Natural killer cell (primary cell): ENCODE data around the gene SMIM11. TPM values are rescaled to one million over a fixed set of nuclear protein-coding genes. Genes with fewer than 3 reads are reported as not detected.

Experiments used
- ATAC-seq, 3 donors: fragments of 150-1000 bp in 2 of 3; fragments of 200-7000 bp in 1 of 3; cut with Tn5 transposase; 1 replicate in 1 of 3; 2 replicates in 2 of 3; pipeline ENCODE4 v1.10.0; 2021; ENCODE audit warnings: mild to moderate bottlenecking in 2 of 3, moderate library complexity in 2 of 3
- DNase-seq, 2 donors: peaks; one replicate each; pipeline versions ENCODE4 v3.0.0 to v3.0.0-alpha.2; 2013 to 2021; ENCODE audit warnings: mixed read lengths in 1 of 2
- H3K27ac ChIP-seq: one replicate; pipeline ENCODE4 v1.5.1; 2013; ENCODE audit warnings: mild to moderate bottlenecking, low read length
- H3K27me3 ChIP-seq: one replicate; pipeline ENCODE4 v1.6.1; 2013; ENCODE audit warnings: low read length; ENCODE audit not compliant: control insufficient read depth, insufficient read depth
- H3K36me3 ChIP-seq: one replicate; pipeline ENCODE4 v1.6.1; 2013; ENCODE audit warnings: low read length; ENCODE audit not compliant: control insufficient read depth, insufficient read depth
- H3K4me1 ChIP-seq: one replicate; pipeline ENCODE4 v1.6.1; 2013; ENCODE audit warnings: low read length; ENCODE audit not compliant: control insufficient read depth, insufficient read depth
- H3K4me3 ChIP-seq: one replicate; pipeline ENCODE4 v1.5.1; 2013; ENCODE audit warnings: low read length
- H3K9me3 ChIP-seq: one replicate; pipeline ENCODE4 v1.6.1; 2013; ENCODE audit warnings: low read length; ENCODE audit not compliant: control insufficient read depth, insufficient read depth
- H3K27ac Mint-ChIP-seq, 2 donors: one replicate each; pipeline ENCODE4 v1.8.0; 2022; ENCODE audit warnings: mild to moderate bottlenecking in 2 of 2, mixed read lengths in 2 of 2, moderate library complexity in 1 of 2
- H3K27me3 Mint-ChIP-seq, 2 donors: one replicate each; pipeline ENCODE4 v1.8.0; 2022; ENCODE audit warnings: low read depth in 2 of 2, mixed read lengths in 2 of 2
- H3K36me3 Mint-ChIP-seq: one replicate; pipeline ENCODE4 v1.8.0; 2022; ENCODE audit warnings: mixed read lengths
- H3K4me1 Mint-ChIP-seq, 2 donors: one replicate each; pipeline ENCODE4 v1.8.0; 2022; ENCODE audit warnings: mixed read lengths in 2 of 2
- H3K4me3 Mint-ChIP-seq: one replicate; pipeline ENCODE4 v1.8.0; 2022; ENCODE audit warnings: mild to moderate bottlenecking, moderate library complexity, mixed read lengths
- H3K9me3 Mint-ChIP-seq, 2 donors: one replicate each; pipeline ENCODE4 v1.8.0; 2022; ENCODE audit warnings: mixed read lengths in 2 of 2
- WGBS: methylation state at CpG from one replicate; pipeline ENCODE4 v1.1.7; 2013; ENCODE audit warnings: missing lambda C conversion rate; ENCODE audit not compliant: insufficient coverage; 5-methylcytosine and 5-hydroxymethylcytosine counted together
- intact Hi-C: fragments of 100-400 bp; cut with micrococcal nuclease; formaldehyde crosslinking; loops from one replicate; pipeline ENCODE4 v1.14.2; 2022
- total RNA-seq, 4 donors: library from RNA; stranded (reverse); fragments of 120-200 nt in 1 of 4; gene quantifications; one replicate each; pipeline versions ENCODE4 v1.2.3 to v1.2.4, GENCODE V29; 2013 to 2022
- TF ChIP-seq, protein P1 (sequence below): fragments of 200-600 bp; IDR thresholded peaks from one replicate; pipeline ENCODE4 v1.8.0; 2022; ENCODE audit warnings: antibody characterized with exemption

SMIM11 gene
- total RNA-seq, 3 donors from 2014 or later (not counting 1 experiment from before 2014, with no cell fraction given), result 1.0 to 16.3 (median 1.5) TPM

DNA sequence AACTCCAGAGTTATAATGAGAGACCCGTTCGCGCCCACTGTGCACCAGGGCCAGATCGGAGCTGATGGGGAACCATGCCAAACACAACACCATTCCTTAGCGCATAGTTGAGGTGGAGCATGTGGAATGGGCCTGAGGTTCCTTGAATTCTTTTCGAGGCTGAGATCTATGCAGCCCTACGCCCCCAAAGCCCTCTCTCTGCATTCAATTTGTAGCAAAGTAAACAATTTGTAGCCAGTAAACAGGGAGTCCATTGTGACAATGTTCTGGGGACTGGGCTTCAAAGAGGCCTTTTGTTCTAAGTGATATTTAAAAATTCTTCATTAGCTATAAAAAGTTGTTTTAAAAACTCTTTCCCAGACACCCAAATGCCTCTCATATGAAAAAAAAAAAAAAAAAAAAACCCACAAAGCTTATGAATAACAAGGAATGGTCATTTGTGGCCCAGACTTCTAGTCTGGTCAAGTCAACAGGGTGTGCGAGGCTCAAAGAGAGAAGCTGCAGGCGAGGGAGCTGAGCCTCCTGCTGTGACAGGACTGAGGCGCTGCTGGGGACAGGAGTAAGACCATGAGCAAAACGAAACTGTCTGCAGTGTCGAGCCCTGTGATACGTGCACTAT, 42.1 kb upstream of the SMIM11 start:
- Mint-ChIP-seq H3K36me3 (no peaks in the 10 kb centered on the region), H3K27me3 (peaks cover 3 to 10% of the 10 kb centered on the region in 2 donors), H3K4me3 (no peak overlapping the region), H3K9me3 (no peaks in the 10 kb centered on the region), H3K4me1 (peaks cover 0 to 5% of the 10 kb centered on the region in 2 donors), H3K27ac (no peak overlapping the region)
- TF ChIP-seq, protein P1, sequence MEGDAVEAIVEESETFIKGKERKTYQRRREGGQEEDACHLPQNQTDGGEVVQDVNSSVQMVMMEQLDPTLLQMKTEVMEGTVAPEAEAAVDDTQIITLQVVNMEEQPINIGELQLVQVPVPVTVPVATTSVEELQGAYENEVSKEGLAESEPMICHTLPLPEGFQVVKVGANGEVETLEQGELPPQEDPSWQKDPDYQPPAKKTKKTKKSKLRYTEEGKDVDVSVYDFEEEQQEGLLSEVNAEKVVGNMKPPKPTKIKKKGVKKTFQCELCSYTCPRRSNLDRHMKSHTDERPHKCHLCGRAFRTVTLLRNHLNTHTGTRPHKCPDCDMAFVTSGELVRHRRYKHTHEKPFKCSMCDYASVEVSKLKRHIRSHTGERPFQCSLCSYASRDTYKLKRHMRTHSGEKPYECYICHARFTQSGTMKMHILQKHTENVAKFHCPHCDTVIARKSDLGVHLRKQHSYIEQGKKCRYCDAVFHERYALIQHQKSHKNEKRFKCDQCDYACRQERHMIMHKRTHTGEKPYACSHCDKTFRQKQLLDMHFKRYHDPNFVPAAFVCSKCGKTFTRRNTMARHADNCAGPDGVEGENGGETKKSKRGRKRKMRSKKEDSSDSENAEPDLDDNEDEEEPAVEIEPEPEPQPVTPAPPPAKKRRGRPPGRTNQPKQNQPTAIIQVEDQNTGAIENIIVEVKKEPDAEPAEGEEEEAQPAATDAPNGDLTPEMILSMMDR, result no peak
- 92% methylated on average over 12 of the region's 13 CpGs for WGBS
- H3K27me3 ChIP-seq, result no peaks in the 10 kb centered on the region
- intact Hi-C loops, result no loop called here
- H3K36me3 ChIP-seq, result no peaks in the 10 kb centered on the region
- no peaks in the 10 kb centered on the region for H3K9me3 ChIP-seq
- H3K27ac ChIP-seq, result no peak overlapping the region
- H3K4me3 ChIP-seq, result no peak overlapping the region
- no peaks in the 10 kb centered on the region for H3K4me1 ChIP-seq
- no peak for DNase-seq
- ATAC-seq, result no peak

DNA sequence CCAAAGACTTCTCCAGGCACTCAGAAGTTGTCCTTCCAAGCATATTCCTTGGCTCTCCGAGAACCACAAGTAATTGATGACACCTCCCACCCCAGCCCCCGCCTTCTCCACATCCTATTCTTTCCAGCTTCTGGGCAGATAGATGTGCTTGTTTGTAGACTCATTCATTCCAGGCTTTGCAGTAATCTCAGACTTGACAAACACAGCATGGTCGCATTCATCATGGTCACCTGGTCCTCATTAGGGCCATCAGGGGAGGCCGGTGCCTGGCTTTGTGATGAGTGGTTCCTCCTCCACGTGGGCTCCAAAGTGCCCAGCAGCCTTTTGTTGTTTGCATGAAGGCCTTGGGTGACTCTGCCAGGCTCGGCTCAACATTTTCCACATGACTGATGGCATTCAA, 40.0 kb upstream of the SMIM11 start:
- intact Hi-C loops, result no loop called here
- Mint-ChIP-seq H3K27me3 (peaks cover 10% of the 10 kb centered on the region in 2 donors), H3K27ac (no peak overlapping the region), H3K4me3 (no peak overlapping the region), H3K9me3 (no peaks in the 10 kb centered on the region), H3K4me1 (peaks cover 4 to 13% of the 10 kb centered on the region in 2 donors), H3K36me3 (no peaks in the 10 kb centered on the region)
- WGBS, result 85% methylated on average over 6 of the region's 6 CpGs
- Histone ChIP-seq H3K36me3 (no peaks in the 10 kb centered on the region), H3K9me3 (no peaks in the 10 kb centered on the region), H3K4me3 (no peak overlapping the region), H3K4me1 (peaks cover 7% of the 10 kb centered on the region), H3K27me3 (no peaks in the 10 kb centered on the region), H3K27ac (no peak overlapping the region)
- DNase-seq (no peak), ATAC-seq (no peak)
- TF ChIP-seq, protein P1, result no peak

DNA sequence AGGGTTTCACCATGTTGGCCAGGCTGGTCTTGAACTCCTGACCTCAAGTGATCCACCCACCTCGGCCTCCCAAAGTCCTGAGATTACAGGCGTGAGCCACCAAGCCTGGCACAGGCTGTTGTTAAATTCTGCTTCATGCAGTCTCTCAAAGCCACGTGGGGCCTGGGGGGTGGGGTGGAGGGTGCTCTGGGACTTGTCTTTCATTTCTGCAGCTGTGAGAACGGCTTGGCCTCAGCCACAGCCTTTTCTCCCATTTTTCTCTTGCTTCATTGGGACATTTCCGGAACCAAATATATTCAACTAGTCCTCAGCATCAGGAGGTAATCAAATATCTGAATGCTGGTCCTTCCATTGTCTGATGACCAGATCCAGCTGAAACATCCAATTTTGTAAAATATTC, 39.1 kb upstream of the SMIM11 start:
- TF ChIP-seq, protein P1, result no peak
- intact Hi-C loops, result no loop called here

More for the DNA sequence above, 39.1 kb upstream of the SMIM11 start:
- Mint-ChIP-seq H3K9me3 (no peaks in the 10 kb centered on the region), H3K4me1 (peaks cover 14 to 22% of the 10 kb centered on the region in 2 donors), H3K27ac (no peak overlapping the region), H3K36me3 (no peaks in the 10 kb centered on the region), H3K4me3 (no peak overlapping the region), H3K27me3 (peaks cover 10% of the 10 kb centered on the region in 2 donors)
- H3K27me3 ChIP-seq, result no peaks in the 10 kb centered on the region
- H3K27ac ChIP-seq, result no peak overlapping the region
- WGBS, result 79% methylated on average over 5 of the region's 5 CpGs
- DNase-seq, result no peak
- no peaks in the 10 kb centered on the region for H3K36me3 ChIP-seq
- H3K9me3 ChIP-seq, result no peaks in the 10 kb centered on the region
- no peak overlapping the region for H3K4me3 ChIP-seq
- ATAC-seq, result no peak
- peaks cover 7% of the 10 kb centered on the region for H3K4me1 ChIP-seq
